Measurements from ENCODE around the gene CLCNKB. TPM values are rescaled to one million over a fixed set of nuclear protein-coding genes. Genes with fewer than 3 reads are reported as not detected.

CLCNKB gene
- total and polyA plus RNA-seq, 4 donors: 0.40 to 1.9 (median 1.2) TPM

DNA sequence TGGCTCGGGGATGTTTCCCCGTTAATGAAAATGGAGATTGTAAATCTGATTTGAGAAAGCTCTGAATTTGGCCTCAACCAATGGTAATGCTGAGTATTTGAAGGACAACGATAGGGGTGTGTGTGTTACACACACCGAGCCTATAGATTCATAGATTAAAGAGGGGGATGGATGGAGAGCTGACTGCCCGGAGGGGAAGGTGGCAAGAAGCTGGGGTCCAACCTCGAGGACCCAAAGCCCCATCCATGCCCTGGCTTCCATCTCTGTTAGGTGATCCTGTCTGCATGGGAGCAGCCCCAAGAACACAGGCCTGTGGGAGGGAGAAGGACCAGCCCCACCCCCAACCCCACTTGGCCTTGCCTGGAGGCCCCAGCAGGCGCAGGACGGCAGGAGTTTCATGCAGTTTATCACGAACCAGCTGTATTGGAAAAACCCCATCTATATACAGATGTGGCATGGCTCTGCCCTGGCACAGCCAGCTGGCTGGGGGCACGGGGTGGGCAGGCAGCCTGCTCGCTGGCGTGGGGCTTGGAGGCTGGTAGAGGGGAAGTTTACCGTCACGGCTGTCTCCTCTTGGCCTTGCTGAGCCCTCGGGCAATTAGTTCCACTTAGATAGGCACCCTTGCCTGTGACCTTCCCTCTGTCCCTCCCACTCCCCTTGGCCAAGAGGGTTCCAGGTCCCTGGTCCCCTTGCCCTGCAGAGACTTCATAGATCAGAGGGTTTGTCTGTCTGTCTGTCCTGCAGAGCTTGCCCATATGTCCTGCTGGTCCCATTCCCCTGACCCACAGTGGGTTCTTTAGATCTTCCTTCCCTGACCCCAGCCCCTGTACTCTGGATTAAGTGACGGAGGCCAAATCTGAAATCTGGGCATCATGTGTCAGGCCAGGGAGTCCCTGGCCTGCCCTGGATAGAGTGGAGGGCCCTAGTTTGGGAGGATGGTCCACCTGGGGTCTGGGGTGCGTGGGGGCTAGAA is 28.8 kb upstream of the CLCNKB start:
- DNase-seq (ENCODE audit: low read depth in 4 of 6, low spot score in 6 of 6): no peak
- Histone ChIP-seq H3K9me3 (ENCODE audit: control insufficient read depth, insufficient read depth, low read length) (no peaks in the 10 kb centered on the region), H3K27ac (ENCODE audit: low read depth, low read length) (no peak overlapping the region), H3K27me3 (ENCODE audit: control insufficient read depth, insufficient read depth, low read length) (no peaks in the 10 kb centered on the region), H3K4me3 (ENCODE audit: low read depth, low read length) (no peak overlapping the region), H3K36me3 (ENCODE audit: control insufficient read depth, insufficient read depth, low read length) (no peaks in the 10 kb centered on the region), H3K4me1 (ENCODE audit: control insufficient read depth, insufficient read depth, low read length) (peaks cover 62% of the 10 kb centered on the region)
- WGBS (ENCODE audit: insufficient coverage): 61% methylated on average over 11 of the region's 17 CpGs

DNA sequence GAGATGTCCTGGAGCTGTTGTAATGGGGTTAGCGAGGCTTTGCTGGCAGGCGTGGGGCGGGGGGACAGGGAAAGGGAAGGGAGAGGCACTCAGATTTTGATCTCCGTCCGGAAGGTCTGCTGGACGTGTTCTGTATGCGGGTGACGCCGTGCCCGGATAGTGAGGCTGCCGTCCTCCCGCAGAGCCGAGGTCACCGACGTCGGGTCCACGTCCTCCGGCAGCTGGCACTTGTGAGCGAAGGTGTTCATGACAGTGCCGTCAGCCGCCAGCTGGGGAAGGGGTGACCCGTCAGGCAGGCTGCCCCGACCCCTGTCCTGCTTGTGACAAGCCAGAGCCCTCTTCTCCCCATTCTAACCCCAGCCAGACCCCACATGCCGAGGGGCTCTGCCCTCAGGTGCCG is 28.1 kb upstream of the CLCNKB start:
- Histone ChIP-seq H3K9me3 (ENCODE audit: control insufficient read depth, insufficient read depth, low read length) (no peaks in the 10 kb centered on the region), H3K27me3 (ENCODE audit: control insufficient read depth, insufficient read depth, low read length) (no peaks in the 10 kb centered on the region), H3K27ac (ENCODE audit: low read depth, low read length) (no peak overlapping the region), H3K4me3 (ENCODE audit: low read depth, low read length) (no peak overlapping the region), H3K36me3 (ENCODE audit: control insufficient read depth, insufficient read depth, low read length) (no peaks in the 10 kb centered on the region), H3K4me1 (ENCODE audit: control insufficient read depth, insufficient read depth, low read length) (peaks cover 62% of the 10 kb centered on the region)
- WGBS (ENCODE audit: insufficient coverage): 95% methylated on average over 23 of the region's 25 CpGs
- no peak for DNase-seq (ENCODE audit: low read depth in 4 of 6, low spot score in 6 of 6)

DNA sequence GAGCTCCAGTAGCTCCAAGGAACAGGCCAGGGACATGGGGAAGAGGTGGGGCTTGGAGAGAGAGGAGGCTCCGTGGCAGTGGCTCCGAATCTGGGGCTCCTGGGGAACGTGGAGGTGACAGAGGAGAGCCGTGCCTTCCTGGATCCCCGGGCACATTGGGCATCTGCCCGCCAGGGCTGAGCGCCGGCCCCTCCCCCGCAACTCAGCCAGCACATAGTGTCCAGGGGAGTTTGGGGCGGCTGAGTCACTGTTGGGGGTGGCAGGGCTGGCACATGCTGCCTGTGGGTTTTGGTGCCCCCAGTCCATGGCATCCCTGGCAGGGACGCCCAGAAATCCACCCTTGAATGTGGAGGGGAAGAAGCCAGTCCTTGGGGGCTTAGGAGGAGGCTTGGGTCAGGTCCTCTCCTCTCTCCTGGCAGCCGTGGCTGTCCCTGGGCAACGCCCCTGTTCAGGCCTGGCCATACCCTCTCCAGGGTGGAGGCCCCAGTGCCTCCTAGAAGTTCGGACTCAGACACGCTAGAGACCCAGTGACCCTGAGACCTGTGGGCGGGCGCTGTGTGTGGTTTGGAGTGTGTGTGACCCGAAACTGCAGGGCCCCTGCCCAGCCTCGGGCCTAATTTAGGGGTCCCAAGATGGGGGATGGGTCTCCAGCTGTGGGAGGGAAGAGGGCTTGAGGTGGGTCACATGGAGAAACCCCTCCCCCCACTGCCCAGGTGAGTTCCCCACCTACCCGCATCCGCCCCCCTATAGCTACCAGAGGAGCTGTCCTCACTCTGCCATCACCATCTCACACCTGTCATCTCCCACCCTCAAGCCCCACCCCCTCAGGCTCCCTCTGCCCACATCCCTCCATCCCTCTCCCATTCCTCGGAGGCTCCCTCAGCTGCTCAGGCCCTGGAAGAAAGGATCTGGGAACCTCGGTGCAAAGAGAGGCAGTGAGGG is 27.4 kb upstream of the CLCNKB start:
- Histone ChIP-seq H3K36me3 (ENCODE audit: control insufficient read depth, insufficient read depth, low read length) (no peaks in the 10 kb centered on the region), H3K4me3 (ENCODE audit: low read depth, low read length) (no peak overlapping the region), H3K9me3 (ENCODE audit: control insufficient read depth, insufficient read depth, low read length) (no peaks in the 10 kb centered on the region), H3K27me3 (ENCODE audit: control insufficient read depth, insufficient read depth, low read length) (no peaks in the 10 kb centered on the region), H3K4me1 (ENCODE audit: control insufficient read depth, insufficient read depth, low read length) (peaks cover 62% of the 10 kb centered on the region), H3K27ac (ENCODE audit: low read depth, low read length) (no peak overlapping the region)
- 74% methylated on average over 19 of the region's 23 CpGs for WGBS (ENCODE audit: insufficient coverage)
- DNase-seq (ENCODE audit: low read depth in 4 of 6, low spot score in 6 of 6): no peak

DNA sequence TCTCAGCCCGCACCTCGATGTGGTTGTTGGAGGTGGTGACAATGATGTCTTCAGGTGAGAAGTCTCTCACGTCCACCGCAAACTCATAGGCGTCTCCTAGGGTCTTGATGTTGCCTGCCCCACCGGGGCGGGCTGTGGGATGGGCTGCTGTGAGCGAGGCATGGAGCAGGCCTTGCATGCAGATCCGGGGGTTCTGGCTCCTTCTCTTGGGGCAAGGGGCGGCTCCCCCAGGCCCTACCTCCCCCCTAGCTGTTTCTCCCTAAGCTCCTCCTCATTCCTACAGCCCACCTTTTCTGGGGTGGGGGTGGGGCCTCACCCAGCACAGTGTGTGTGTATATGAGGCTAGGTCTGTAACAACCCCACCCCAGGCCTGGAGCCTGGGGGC is 26.5 kb upstream of the CLCNKB start:
- 91% methylated on average over 5 of the region's 10 CpGs for WGBS (ENCODE audit: insufficient coverage)
- Histone ChIP-seq H3K4me1 (ENCODE audit: control insufficient read depth, insufficient read depth, low read length) (peaks cover 60% of the 10 kb centered on the region), H3K4me3 (ENCODE audit: low read depth, low read length) (no peak overlapping the region), H3K27me3 (ENCODE audit: control insufficient read depth, insufficient read depth, low read length) (no peaks in the 10 kb centered on the region), H3K9me3 (ENCODE audit: control insufficient read depth, insufficient read depth, low read length) (no peaks in the 10 kb centered on the region), H3K27ac (ENCODE audit: low read depth, low read length) (no peak overlapping the region), H3K36me3 (ENCODE audit: control insufficient read depth, insufficient read depth, low read length) (no peaks in the 10 kb centered on the region)
- DNase-seq (ENCODE audit: low read depth in 4 of 6, low spot score in 6 of 6): no peak

DNA sequence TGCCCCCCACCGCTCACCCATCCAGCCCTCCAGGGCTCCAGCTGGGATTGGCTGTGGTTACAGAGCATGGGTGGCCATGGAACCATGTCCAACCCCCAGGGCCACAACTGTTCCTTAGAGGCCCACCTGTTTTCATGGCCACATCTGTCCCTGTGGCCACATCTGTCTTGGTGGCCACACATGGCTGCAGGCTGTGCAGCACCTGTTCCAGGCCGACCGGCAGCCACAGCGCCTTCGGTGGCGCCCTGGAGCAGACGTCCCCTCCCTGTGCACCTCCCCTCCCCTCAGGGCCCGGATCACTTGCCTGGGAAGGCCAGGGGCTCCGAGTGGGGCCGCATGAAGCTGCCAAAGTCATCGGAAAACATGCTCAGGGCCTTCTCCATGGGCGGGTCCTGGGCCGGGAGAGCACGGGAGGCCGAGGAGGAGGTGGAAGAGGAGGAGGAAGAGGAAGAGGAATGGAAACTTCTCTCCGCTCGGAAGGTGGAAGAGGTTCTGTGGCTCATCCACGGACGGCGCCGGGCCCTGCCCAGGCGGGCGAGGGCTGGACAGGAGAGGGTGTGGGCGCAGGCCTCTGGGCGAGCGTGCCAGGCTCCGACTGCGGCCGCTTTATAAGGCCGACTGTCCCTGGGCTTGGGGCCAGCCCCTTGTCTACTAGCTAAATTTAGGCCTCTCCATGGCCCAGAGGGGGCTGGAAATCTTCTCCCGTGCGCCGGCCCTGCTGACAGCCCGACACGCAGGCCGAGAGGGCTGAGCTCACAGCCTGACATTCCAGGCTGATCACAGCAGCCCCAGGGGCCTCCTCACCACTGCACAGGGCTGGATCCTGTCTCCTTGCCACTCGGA is 25.9 kb upstream of the CLCNKB start, which contains the start of gene HSPB7:
Gene HSPB7, minus strand, starts transcription at position 583 of the 843 bp plus-strand sequence. Its CDS starts 80 bp downstream, at position 503.
- no peaks in the 10 kb centered on the region for H3K27me3 ChIP-seq (ENCODE audit: control insufficient read depth, insufficient read depth, low read length)
- no peak within 1 kb of the TSS for H3K4me3 ChIP-seq (ENCODE audit: low read depth, low read length)
- WGBS (ENCODE audit: insufficient coverage): 38% methylated on average over 33 of the region's 37 CpGs
- peak within 1 kb of the TSS; percentile 70 for H3K27ac ChIP-seq (ENCODE audit: low read depth, low read length)
- H3K9me3 ChIP-seq (ENCODE audit: control insufficient read depth, insufficient read depth, low read length): no peaks in the 10 kb centered on the region
- peak in 4 of 6 donors; percentile 23 to 71 (median 54) for DNase-seq (ENCODE audit: low read depth in 4 of 6, low spot score in 6 of 6)
- no peaks in the 10 kb centered on the region for H3K36me3 ChIP-seq (ENCODE audit: control insufficient read depth, insufficient read depth, low read length)
- peaks cover 54% of the 10 kb centered on the region for H3K4me1 ChIP-seq (ENCODE audit: control insufficient read depth, insufficient read depth, low read length)

DNA sequence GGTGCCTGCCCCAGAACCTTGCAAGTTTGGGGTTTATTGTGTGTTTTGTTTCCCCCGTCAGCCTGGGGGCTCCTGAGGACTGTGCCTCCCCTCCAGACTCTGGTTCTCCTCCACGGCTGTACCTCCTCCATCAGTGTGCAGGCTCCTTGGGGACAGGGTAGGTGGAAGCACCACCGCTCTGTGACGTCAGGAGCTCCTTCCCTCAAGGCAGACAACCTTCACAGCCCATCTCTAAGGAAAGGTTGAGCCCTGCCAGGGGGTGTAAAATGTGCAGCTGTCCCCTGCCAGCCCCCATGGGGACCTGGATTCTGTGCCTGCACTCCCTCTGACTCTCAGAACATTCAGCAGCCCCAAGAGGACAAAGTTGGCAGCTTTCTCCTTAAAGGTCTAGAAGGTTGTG is 25.3 kb upstream of the CLCNKB start:
- DNase-seq (ENCODE audit: low read depth in 4 of 6, low spot score in 6 of 6): no peak
- Histone ChIP-seq H3K27me3 (ENCODE audit: control insufficient read depth, insufficient read depth, low read length) (no peaks in the 10 kb centered on the region), H3K36me3 (ENCODE audit: control insufficient read depth, insufficient read depth, low read length) (no peaks in the 10 kb centered on the region), H3K9me3 (ENCODE audit: control insufficient read depth, insufficient read depth, low read length) (no peaks in the 10 kb centered on the region), H3K4me3 (ENCODE audit: low read depth, low read length) (no peak overlapping the region), H3K4me1 (ENCODE audit: control insufficient read depth, insufficient read depth, low read length) (peaks cover 48% of the 10 kb centered on the region), H3K27ac (ENCODE audit: low read depth, low read length) (peak overlapping the region; percentile 70)
- WGBS (ENCODE audit: insufficient coverage): 80% methylated on average over 3 of the region's 4 CpGs

DNA sequence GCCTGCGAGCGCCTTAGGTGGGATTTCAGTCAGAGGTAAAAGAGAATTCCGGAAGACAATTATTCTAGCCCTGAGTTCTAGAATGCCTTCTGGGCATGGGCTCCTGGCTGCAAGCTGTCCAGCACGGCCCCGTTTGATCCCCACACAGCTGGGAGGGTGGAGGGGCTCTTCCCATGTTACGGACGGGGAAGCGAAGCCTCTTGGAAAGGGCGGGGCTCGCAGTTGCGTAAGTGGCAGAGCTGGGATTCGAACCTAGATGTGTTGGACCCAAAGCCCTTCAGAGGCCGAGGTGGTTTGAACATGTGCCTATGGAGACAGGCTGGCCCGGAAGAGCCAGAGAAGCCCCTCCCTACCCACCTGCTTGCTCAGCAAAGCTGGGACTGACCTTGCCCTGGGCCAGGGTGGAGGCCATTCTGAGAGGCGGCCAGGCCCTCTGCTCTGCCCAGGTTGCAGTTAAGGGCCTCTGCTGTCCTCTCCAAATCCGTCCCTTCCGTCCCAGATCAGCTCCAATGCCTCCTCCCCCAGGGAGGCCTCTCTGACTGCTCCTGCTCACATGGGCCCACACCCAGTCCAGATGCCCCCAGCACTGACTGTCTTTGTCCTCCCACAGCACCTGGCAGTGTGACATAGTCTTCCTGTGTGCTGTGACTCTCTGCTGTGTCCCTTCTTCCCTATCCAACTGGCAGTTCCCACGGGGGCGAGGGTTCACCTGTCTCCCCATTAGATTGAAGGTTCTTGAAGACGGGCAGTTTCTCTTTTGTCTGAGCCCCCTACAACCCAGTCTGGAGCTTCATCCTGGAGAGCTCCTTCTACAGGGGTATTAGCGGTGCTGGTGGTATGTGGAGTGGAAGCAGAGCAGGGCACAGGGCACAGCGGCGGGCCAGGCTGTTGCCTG is 24.6 kb upstream of the CLCNKB start:
- no peak for DNase-seq (ENCODE audit: low read depth in 4 of 6, low spot score in 6 of 6)
- H3K9me3 ChIP-seq (ENCODE audit: control insufficient read depth, insufficient read depth, low read length): no peaks in the 10 kb centered on the region
- H3K27me3 ChIP-seq (ENCODE audit: control insufficient read depth, insufficient read depth, low read length): no peaks in the 10 kb centered on the region
- H3K36me3 ChIP-seq (ENCODE audit: control insufficient read depth, insufficient read depth, low read length): no peaks in the 10 kb centered on the region
- peaks cover 41% of the 10 kb centered on the region for H3K4me1 ChIP-seq (ENCODE audit: control insufficient read depth, insufficient read depth, low read length)
- H3K4me3 ChIP-seq (ENCODE audit: low read depth, low read length): no peak overlapping the region
- 83% methylated on average over 20 of the region's 23 CpGs for WGBS (ENCODE audit: insufficient coverage)
- H3K27ac ChIP-seq (ENCODE audit: low read depth, low read length): peak overlapping the region; percentile 70

DNA sequence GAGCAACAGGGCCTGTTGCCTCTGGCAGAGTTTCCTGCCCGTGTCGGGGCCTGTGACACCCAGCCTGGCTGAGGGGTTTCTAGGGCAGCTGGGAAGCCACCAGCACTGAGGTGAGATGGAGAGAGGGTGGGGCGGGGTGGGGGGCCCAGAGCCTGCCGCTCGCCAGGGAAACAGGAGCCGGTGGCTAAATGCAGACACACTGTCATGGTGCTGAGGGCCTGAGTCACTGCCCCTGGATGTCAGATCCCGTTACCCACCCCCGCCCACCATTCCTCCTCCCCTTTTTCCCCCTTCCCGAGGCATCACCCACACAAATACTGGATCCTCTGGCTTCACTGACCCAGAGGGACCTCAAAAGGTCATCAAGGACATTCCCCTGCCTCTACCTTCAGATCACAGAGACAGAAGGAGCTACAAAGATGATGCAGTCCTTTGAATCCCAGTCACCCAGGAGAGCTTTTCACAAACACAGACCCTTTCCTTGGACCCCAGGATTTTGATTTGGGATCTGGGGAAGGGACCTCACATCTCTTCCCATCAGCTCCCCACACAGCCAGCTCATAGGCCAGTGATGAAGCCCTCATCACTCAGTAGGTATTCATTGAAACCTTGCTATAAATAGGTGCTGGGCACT is 23.8 kb upstream of the CLCNKB start:
- H3K36me3 ChIP-seq (ENCODE audit: control insufficient read depth, insufficient read depth, low read length): no peaks in the 10 kb centered on the region
- peaks cover 36% of the 10 kb centered on the region for H3K4me1 ChIP-seq (ENCODE audit: control insufficient read depth, insufficient read depth, low read length)
- DNase-seq (ENCODE audit: low read depth in 4 of 6, low spot score in 6 of 6): peak in 1 of 6 donors; percentile 23
- no peak overlapping the region for H3K4me3 ChIP-seq (ENCODE audit: low read depth, low read length)
- H3K27me3 ChIP-seq (ENCODE audit: control insufficient read depth, insufficient read depth, low read length): no peaks in the 10 kb centered on the region
- no peak overlapping the region for H3K27ac ChIP-seq (ENCODE audit: low read depth, low read length)
- no peaks in the 10 kb centered on the region for H3K9me3 ChIP-seq (ENCODE audit: control insufficient read depth, insufficient read depth, low read length)
- WGBS (ENCODE audit: insufficient coverage): 34% methylated on average over 7 of the region's 9 CpGs

All from spinal cord (tissue), 10 donors.